H9 (cell line): Measurements from ENCODE around the gene RNF17. TPM values are rescaled to one million over a fixed set of nuclear protein-coding genes. Genes with fewer than 3 reads are reported as not detected.
A peak's percentile ranks its signal among the peaks of the same experiment; 100 is the strongest.

Experiments used
- DNase-seq: peaks from one replicate; pipeline ENCODE4 v3.0.0-alpha.2; 2017
- H2AFZ ChIP-seq: one replicate; pipeline ENCODE4 v1.6.1; 2013; ENCODE audit warnings: mild to moderate bottlenecking, low read length, control low read depth, moderate library complexity
- H2AK5ac ChIP-seq: 2 replicates; pipeline ENCODE4 v1.6.1; 2013; ENCODE audit warnings: low read length, control low read depth, mixed read lengths; ENCODE audit not compliant: insufficient read length
- H2BK120ac ChIP-seq: one replicate; pipeline ENCODE4 v1.6.1; 2013; ENCODE audit warnings: low read depth, mild to moderate bottlenecking, low read length, control low read depth, inconsistent platforms; ENCODE audit not compliant: poor library complexity, severe bottlenecking
- H2BK12ac ChIP-seq: 2 replicates; pipeline ENCODE4 v1.6.1; 2013; ENCODE audit warnings: low read length, control low read depth, mixed read lengths, low read depth; ENCODE audit not compliant: insufficient read length
- H2BK15ac ChIP-seq: 2 replicates; pipeline ENCODE4 v1.6.1; 2013; ENCODE audit warnings: low read depth, low read length, control low read depth
- H2BK20ac ChIP-seq: one replicate; pipeline ENCODE4 v1.6.1; 2013; ENCODE audit warnings: low read depth, mild to moderate bottlenecking, low read length, control low read depth, inconsistent platforms; ENCODE audit not compliant: poor library complexity, severe bottlenecking
- H2BK5ac ChIP-seq: 2 replicates; pipeline ENCODE4 v1.6.1; 2013; ENCODE audit warnings: low read length, control low read depth, mixed read lengths; ENCODE audit not compliant: insufficient read length
- H3K14ac ChIP-seq: 2 replicates; pipeline ENCODE4 v1.6.1; 2013; ENCODE audit warnings: low read length, control low read depth; ENCODE audit not compliant: insufficient read depth
- H3K18ac ChIP-seq: 2 replicates; pipeline ENCODE4 v1.6.1; 2013; ENCODE audit warnings: low read depth, mild to moderate bottlenecking, mixed read lengths, low read length, control low read depth; ENCODE audit not compliant: insufficient read length
- H3K23ac ChIP-seq: 2 replicates; pipeline ENCODE4 v1.6.1; 2013; ENCODE audit warnings: low read length, control low read depth, mixed read lengths, low read depth; ENCODE audit not compliant: insufficient read length
- H3K23me2 ChIP-seq: 2 replicates; pipeline ENCODE4 v1.6.1; 2013; ENCODE audit warnings: low read depth, mild to moderate bottlenecking, mixed read lengths, low read length, control low read depth; ENCODE audit not compliant: insufficient read length, poor library complexity, severe bottlenecking
- H3K27ac ChIP-seq: 2 replicates; pipeline ENCODE4 v1.5.1; 2013; ENCODE audit warnings: low read length, control low read depth, mixed read lengths, low read depth; ENCODE audit not compliant: insufficient read length
- H3K27me3 ChIP-seq: 2 replicates; pipeline ENCODE4 v1.6.1; 2013; ENCODE audit warnings: low read length, control low read depth, inconsistent platforms; ENCODE audit not compliant: insufficient read depth
- H3K4ac ChIP-seq: 2 replicates; pipeline ENCODE4 v1.6.1; 2013; ENCODE audit warnings: low read depth, mild to moderate bottlenecking, control low read depth, inconsistent platforms, low read length, moderate library complexity
- H3K4me1 ChIP-seq: 2 replicates; pipeline ENCODE4 v1.6.1; 2013; ENCODE audit warnings: low read length, control low read depth, inconsistent platforms; ENCODE audit not compliant: insufficient read depth
- H3K4me2 ChIP-seq: 2 replicates; pipeline ENCODE4 v1.6.1; 2013; ENCODE audit warnings: low read length, control low read depth, mixed read lengths; ENCODE audit not compliant: insufficient read length, insufficient read depth
- H3K56ac ChIP-seq: 2 replicates; pipeline ENCODE4 v1.6.1; 2013; ENCODE audit warnings: low read depth, mild to moderate bottlenecking, mixed read lengths, low read length, control low read depth; ENCODE audit not compliant: insufficient read length
- H3K79me1 ChIP-seq: 2 replicates; pipeline ENCODE4 v1.6.1; 2013; ENCODE audit warnings: low read depth, mild to moderate bottlenecking, moderate library complexity, low read length, control low read depth, inconsistent platforms; ENCODE audit not compliant: insufficient read depth, poor library complexity, severe bottlenecking
- H3K79me2 ChIP-seq: 2 replicates; pipeline ENCODE4 v1.6.1; 2013; ENCODE audit warnings: low read length, control low read depth, inconsistent platforms; ENCODE audit not compliant: insufficient read depth
- H3K9ac ChIP-seq: 2 replicates; pipeline ENCODE4 v1.6.1; 2013; ENCODE audit warnings: low read length, control low read depth, mixed read lengths; ENCODE audit not compliant: insufficient read length; ENCODE audit errors: extremely low read depth
- H3K9me3 ChIP-seq: one replicate; pipeline ENCODE4 v1.6.1; 2013; ENCODE audit warnings: low read depth, low read length, inconsistent platforms; ENCODE audit not compliant: control insufficient read depth
- H3T11ph ChIP-seq: one replicate; pipeline ENCODE4 v1.6.1; 2013; ENCODE audit warnings: mild to moderate bottlenecking, low read length, control low read depth, inconsistent platforms
- H4K20me1 ChIP-seq: one replicate; pipeline ENCODE4 v1.6.1; 2013; ENCODE audit not compliant: control insufficient read depth, insufficient read length, insufficient read depth
- H4K5ac ChIP-seq: 2 replicates; pipeline ENCODE4 v1.6.1; 2013; ENCODE audit warnings: low read depth, mild to moderate bottlenecking, mixed read lengths, low read length, control low read depth; ENCODE audit not compliant: insufficient read length
- H4K8ac ChIP-seq: replicated peaks from 2 replicates; pipeline ENCODE4 v1.6.1; 2013; ENCODE audit warnings: low read length, control low read depth, mixed read lengths, low read depth; ENCODE audit not compliant: insufficient read length
- H4K91ac ChIP-seq: 2 replicates; pipeline ENCODE4 v1.6.1; 2013; ENCODE audit warnings: low read depth, mild to moderate bottlenecking, moderate library complexity, mixed read lengths, low read length, control low read depth; ENCODE audit not compliant: insufficient read length
- H3K27ac Mint-ChIP-seq, 3 experiments: 2 replicates in 2 of 3; 3 replicates in 1 of 3; pipeline ENCODE4 v1.8.0; 2020 to 2021; ENCODE audit warnings: mixed read lengths in 3 of 3, mild to moderate bottlenecking in 1 of 3, moderate library complexity in 1 of 3
- H3K27me3 Mint-ChIP-seq: 2 replicates; pipeline ENCODE4 v1.8.0; 2021; ENCODE audit warnings: low read depth, mild to moderate bottlenecking, moderate library complexity, mixed read lengths
- H3K36me3 Mint-ChIP-seq, 3 experiments: 2 replicates in 2 of 3; 3 replicates in 1 of 3; pipeline ENCODE4 v1.8.0; 2020 to 2021; ENCODE audit warnings: low read depth in 3 of 3, mixed read lengths in 3 of 3; ENCODE audit not compliant: insufficient read depth in 1 of 3
- H3K4me1 Mint-ChIP-seq, 2 experiments: 2 replicates each; pipeline ENCODE4 v1.8.0; 2020; ENCODE audit warnings: mixed read lengths in 2 of 2
- H3K4me3 Mint-ChIP-seq, 2 experiments: 2 replicates in 1 of 2; 3 replicates in 1 of 2; pipeline ENCODE4 v1.8.0; 2020 to 2021; ENCODE audit warnings: mild to moderate bottlenecking in 2 of 2, mixed read lengths in 2 of 2, moderate library complexity in 1 of 2
- H3K9me3 Mint-ChIP-seq, 2 experiments: 2 replicates in 1 of 2; 3 replicates in 1 of 2; pipeline ENCODE4 v1.8.0; 2020; ENCODE audit warnings: mild to moderate bottlenecking in 2 of 2, mixed read lengths in 2 of 2, moderate library complexity in 1 of 2
- WGBS: extraction: QIAGEN DNeasy Blood & Tissue Kit; methylation state at CpG from one replicate; pipeline ENCODE4 v1.1.7; 2013; ENCODE audit warnings: missing lambda C conversion rate, low lambda C conversion rate, mixed read lengths; ENCODE audit not compliant: insufficient read length; ENCODE audit errors: extremely low coverage; 5-methylcytosine and 5-hydroxymethylcytosine counted together
- total RNA-seq: library from RNA; stranded (reverse); gene quantifications from 2 replicates; pipeline ENCODE4 v1.2.1, GENCODE V29; 2021
- TF ChIP-seq, protein P1 (sequence below): fragments of 200-600 bp; sonication (generic); conservative IDR thresholded peaks from 3 replicates; pipeline ENCODE4 v1.8.0; 2021; ENCODE audit warnings: antibody characterized with exemption, mild to moderate bottlenecking

The RNF17 gene
- total RNA-seq, 1 experiment from 2014 or later = not detected

GRCh38 chr13:24896061-24896460 lies 132.1 kb downstream of the RNF17 start:
- Histone ChIP-seq H3K23ac (no peak overlapping the region), H4K5ac (no peak overlapping the region)
- no CpG with 5 or more reads among the region's 5 CpGs for WGBS

More at GRCh38 chr13:24896061-24896460, 132.1 kb downstream of the RNF17 start:
- Histone ChIP-seq H3K79me1 (peaks cover 3% of the 10 kb centered on the region), H3K4me1 (no peaks in the 10 kb centered on the region), H4K8ac (no peak overlapping the region), H2BK5ac (no peak overlapping the region), H4K91ac (no peak overlapping the region), H3K27ac (no peak overlapping the region), H2BK15ac (no peak overlapping the region), H3K79me2 (no peaks in the 10 kb centered on the region), H2BK12ac (no peak overlapping the region), H3K56ac (no peak overlapping the region), H4K20me1 (no peaks in the 10 kb centered on the region), H2AK5ac (no peak overlapping the region), H3K23me2 (no peaks in the 10 kb centered on the region), H3K14ac (no peak overlapping the region), H3K27me3 (no peaks in the 10 kb centered on the region), H2BK120ac (no peak overlapping the region), H2BK20ac (no peak overlapping the region), H3K9me3 (no peaks in the 10 kb centered on the region), H3K4me2 (no peak overlapping the region), H3K18ac (no peak overlapping the region), H2AFZ (no peak overlapping the region), H3K4ac (no peak overlapping the region), H3T11ph (no peak overlapping the region), H3K9ac (no peak overlapping the region)
- Mint-ChIP-seq H3K9me3 (no peaks in the 10 kb centered on the region), H3K4me1 (peaks cover 0 to 2% of the 10 kb centered on the region in 2 experiments; a peak in 1 of 4 replicates), H3K4me3 (no peak overlapping the region), H3K27me3 (no peaks in the 10 kb centered on the region), H3K36me3 (peaks cover 31 to 75% (median 58%) of the 10 kb centered on the region in 3 experiments; a peak in 6 of 7 replicates), H3K27ac (peak overlapping the region in 1 of 3 experiments; percentile 59; a peak in 1 of 7 replicates)
- TF ChIP-seq, protein P1, sequence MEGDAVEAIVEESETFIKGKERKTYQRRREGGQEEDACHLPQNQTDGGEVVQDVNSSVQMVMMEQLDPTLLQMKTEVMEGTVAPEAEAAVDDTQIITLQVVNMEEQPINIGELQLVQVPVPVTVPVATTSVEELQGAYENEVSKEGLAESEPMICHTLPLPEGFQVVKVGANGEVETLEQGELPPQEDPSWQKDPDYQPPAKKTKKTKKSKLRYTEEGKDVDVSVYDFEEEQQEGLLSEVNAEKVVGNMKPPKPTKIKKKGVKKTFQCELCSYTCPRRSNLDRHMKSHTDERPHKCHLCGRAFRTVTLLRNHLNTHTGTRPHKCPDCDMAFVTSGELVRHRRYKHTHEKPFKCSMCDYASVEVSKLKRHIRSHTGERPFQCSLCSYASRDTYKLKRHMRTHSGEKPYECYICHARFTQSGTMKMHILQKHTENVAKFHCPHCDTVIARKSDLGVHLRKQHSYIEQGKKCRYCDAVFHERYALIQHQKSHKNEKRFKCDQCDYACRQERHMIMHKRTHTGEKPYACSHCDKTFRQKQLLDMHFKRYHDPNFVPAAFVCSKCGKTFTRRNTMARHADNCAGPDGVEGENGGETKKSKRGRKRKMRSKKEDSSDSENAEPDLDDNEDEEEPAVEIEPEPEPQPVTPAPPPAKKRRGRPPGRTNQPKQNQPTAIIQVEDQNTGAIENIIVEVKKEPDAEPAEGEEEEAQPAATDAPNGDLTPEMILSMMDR = no peak
- no peak for DNase-seq
